DMS114 treated with DMSO at 0.1 percent for 48 hours (cell line): ENCODE measurements around the gene APLN.

Experiments used
- DNase-seq: peaks from one replicate; lab custom pipeline; 2025; ENCODE audit not compliant: unreplicated experiment; lab: John Stamatoyannopoulos, UW

The APLN gene

GRCh38 chrX:129654652-129655546 is at the start of gene APLN:
APLN (minus strand) TSS chrX:129654956; CDS start chrX:129654630, 326 bp downstream.
- DNase-seq = no peak

- DNase-seq = no peak
Measured at GRCh38 chrX:129704491-129704890, 49.7 kb upstream of the APLN start.

GRCh38 chrX:129701624-129702069 is 46.9 kb upstream of the APLN start:
- no peak for DNase-seq

GRCh38 chrX:129700536-129700935 is 45.8 kb upstream of the APLN start:
- no peak for DNase-seq

GRCh38 chrX:129698150-129698549 is 43.4 kb upstream of the APLN start:
- no peak for DNase-seq

GRCh38 chrX:129697204-129697829 is 42.6 kb upstream of the APLN start:
- DNase-seq = no peak

- DNase-seq = no peak
Measured at GRCh38 chrX:129696463-129697155, 41.9 kb upstream of the APLN start.

- DNase-seq = no peak
Measured at GRCh38 chrX:129695937-129696336, 41.2 kb upstream of the APLN start.

GRCh38 chrX:129695535-129695934 is 40.8 kb upstream of the APLN start:
- DNase-seq = no peak

GRCh38 chrX:129694805-129695204 is 40.0 kb upstream of the APLN start:
- no peak for DNase-seq

- DNase-seq = no peak
Measured at GRCh38 chrX:129693354-129693753, 38.6 kb upstream of the APLN start.

- DNase-seq = no peak
Measured at GRCh38 chrX:129690435-129690834, 35.7 kb upstream of the APLN start.

- no peak for DNase-seq
Measured at GRCh38 chrX:129689796-129690195, 35.0 kb upstream of the APLN start.

GRCh38 chrX:129688097-129688496 is 33.3 kb upstream of the APLN start:
- DNase-seq = no peak

- no peak for DNase-seq
Measured at GRCh38 chrX:129686422-129686948, 31.7 kb upstream of the APLN start.

- DNase-seq = no peak
Measured at GRCh38 chrX:129682979-129683378, 28.2 kb upstream of the APLN start.

GRCh38 chrX:129679901-129680300 is 25.1 kb upstream of the APLN start:
- DNase-seq = no peak

GRCh38 chrX:129678614-129679195 is 23.9 kb upstream of the APLN start:
- no peak for DNase-seq

GRCh38 chrX:129667412-129667811 is 12.7 kb upstream of the APLN start:
- no peak for DNase-seq

- no peak for DNase-seq
Measured at GRCh38 chrX:129665916-129666644, 11.3 kb upstream of the APLN start.
